H9 (cell line): Measurements from ENCODE around the gene ZIC4. TPM values are rescaled to one million over a fixed set of nuclear protein-coding genes. Genes with fewer than 3 reads are reported as not detected.

Source experiments
- DNase-seq: peaks from one replicate; pipeline ENCODE4 v3.0.0-alpha.2; 2017
- H2AFZ ChIP-seq: one replicate; pipeline ENCODE4 v1.6.1; 2013; ENCODE audit warnings: mild to moderate bottlenecking, low read length, control low read depth, moderate library complexity
- H2AK5ac ChIP-seq: 2 replicates; pipeline ENCODE4 v1.6.1; 2013; ENCODE audit warnings: low read length, control low read depth, mixed read lengths; ENCODE audit not compliant: insufficient read length
- H2BK120ac ChIP-seq: one replicate; pipeline ENCODE4 v1.6.1; 2013; ENCODE audit warnings: low read depth, mild to moderate bottlenecking, low read length, control low read depth, inconsistent platforms; ENCODE audit not compliant: poor library complexity, severe bottlenecking
- H2BK12ac ChIP-seq: 2 replicates; pipeline ENCODE4 v1.6.1; 2013; ENCODE audit warnings: low read length, control low read depth, mixed read lengths, low read depth; ENCODE audit not compliant: insufficient read length
- H2BK15ac ChIP-seq: 2 replicates; pipeline ENCODE4 v1.6.1; 2013; ENCODE audit warnings: low read depth, low read length, control low read depth
- H2BK20ac ChIP-seq: one replicate; pipeline ENCODE4 v1.6.1; 2013; ENCODE audit warnings: low read depth, mild to moderate bottlenecking, low read length, control low read depth, inconsistent platforms; ENCODE audit not compliant: poor library complexity, severe bottlenecking
- H2BK5ac ChIP-seq: 2 replicates; pipeline ENCODE4 v1.6.1; 2013; ENCODE audit warnings: low read length, control low read depth, mixed read lengths; ENCODE audit not compliant: insufficient read length
- H3K14ac ChIP-seq: 2 replicates; pipeline ENCODE4 v1.6.1; 2013; ENCODE audit warnings: low read length, control low read depth; ENCODE audit not compliant: insufficient read depth
- H3K18ac ChIP-seq: 2 replicates; pipeline ENCODE4 v1.6.1; 2013; ENCODE audit warnings: low read depth, mild to moderate bottlenecking, mixed read lengths, low read length, control low read depth; ENCODE audit not compliant: insufficient read length
- H3K23ac ChIP-seq: 2 replicates; pipeline ENCODE4 v1.6.1; 2013; ENCODE audit warnings: low read length, control low read depth, mixed read lengths, low read depth; ENCODE audit not compliant: insufficient read length
- H3K23me2 ChIP-seq: 2 replicates; pipeline ENCODE4 v1.6.1; 2013; ENCODE audit warnings: low read depth, mild to moderate bottlenecking, mixed read lengths, low read length, control low read depth; ENCODE audit not compliant: insufficient read length, poor library complexity, severe bottlenecking
- H3K27ac ChIP-seq: 2 replicates; pipeline ENCODE4 v1.5.1; 2013; ENCODE audit warnings: low read length, control low read depth, mixed read lengths, low read depth; ENCODE audit not compliant: insufficient read length
- H3K27me3 ChIP-seq: 2 replicates; pipeline ENCODE4 v1.6.1; 2013; ENCODE audit warnings: low read length, control low read depth, inconsistent platforms; ENCODE audit not compliant: insufficient read depth
- H3K4ac ChIP-seq: 2 replicates; pipeline ENCODE4 v1.6.1; 2013; ENCODE audit warnings: low read depth, mild to moderate bottlenecking, control low read depth, inconsistent platforms, low read length, moderate library complexity
- H3K4me1 ChIP-seq: 2 replicates; pipeline ENCODE4 v1.6.1; 2013; ENCODE audit warnings: low read length, control low read depth, inconsistent platforms; ENCODE audit not compliant: insufficient read depth
- H3K4me2 ChIP-seq: 2 replicates; pipeline ENCODE4 v1.6.1; 2013; ENCODE audit warnings: low read length, control low read depth, mixed read lengths; ENCODE audit not compliant: insufficient read length, insufficient read depth
- H3K56ac ChIP-seq: 2 replicates; pipeline ENCODE4 v1.6.1; 2013; ENCODE audit warnings: low read depth, mild to moderate bottlenecking, mixed read lengths, low read length, control low read depth; ENCODE audit not compliant: insufficient read length
- H3K79me1 ChIP-seq: 2 replicates; pipeline ENCODE4 v1.6.1; 2013; ENCODE audit warnings: low read depth, mild to moderate bottlenecking, moderate library complexity, low read length, control low read depth, inconsistent platforms; ENCODE audit not compliant: insufficient read depth, poor library complexity, severe bottlenecking
- H3K79me2 ChIP-seq: 2 replicates; pipeline ENCODE4 v1.6.1; 2013; ENCODE audit warnings: low read length, control low read depth, inconsistent platforms; ENCODE audit not compliant: insufficient read depth
- H3K9ac ChIP-seq: 2 replicates; pipeline ENCODE4 v1.6.1; 2013; ENCODE audit warnings: low read length, control low read depth, mixed read lengths; ENCODE audit not compliant: insufficient read length; ENCODE audit errors: extremely low read depth
- H3K9me3 ChIP-seq: one replicate; pipeline ENCODE4 v1.6.1; 2013; ENCODE audit warnings: low read depth, low read length, inconsistent platforms; ENCODE audit not compliant: control insufficient read depth
- H3T11ph ChIP-seq: one replicate; pipeline ENCODE4 v1.6.1; 2013; ENCODE audit warnings: mild to moderate bottlenecking, low read length, control low read depth, inconsistent platforms
- H4K20me1 ChIP-seq: one replicate; pipeline ENCODE4 v1.6.1; 2013; ENCODE audit not compliant: control insufficient read depth, insufficient read length, insufficient read depth
- H4K5ac ChIP-seq: 2 replicates; pipeline ENCODE4 v1.6.1; 2013; ENCODE audit warnings: low read depth, mild to moderate bottlenecking, mixed read lengths, low read length, control low read depth; ENCODE audit not compliant: insufficient read length
- H4K8ac ChIP-seq: replicated peaks from 2 replicates; pipeline ENCODE4 v1.6.1; 2013; ENCODE audit warnings: low read length, control low read depth, mixed read lengths, low read depth; ENCODE audit not compliant: insufficient read length
- H4K91ac ChIP-seq: 2 replicates; pipeline ENCODE4 v1.6.1; 2013; ENCODE audit warnings: low read depth, mild to moderate bottlenecking, moderate library complexity, mixed read lengths, low read length, control low read depth; ENCODE audit not compliant: insufficient read length
- H3K27ac Mint-ChIP-seq, 3 experiments: 2 replicates in 2 of 3; 3 replicates in 1 of 3; pipeline ENCODE4 v1.8.0; 2020 to 2021; ENCODE audit warnings: mixed read lengths in 3 of 3, mild to moderate bottlenecking in 1 of 3, moderate library complexity in 1 of 3
- H3K27me3 Mint-ChIP-seq: 2 replicates; pipeline ENCODE4 v1.8.0; 2021; ENCODE audit warnings: low read depth, mild to moderate bottlenecking, moderate library complexity, mixed read lengths
- H3K36me3 Mint-ChIP-seq, 3 experiments: 2 replicates in 2 of 3; 3 replicates in 1 of 3; pipeline ENCODE4 v1.8.0; 2020 to 2021; ENCODE audit warnings: low read depth in 3 of 3, mixed read lengths in 3 of 3; ENCODE audit not compliant: insufficient read depth in 1 of 3
- H3K4me1 Mint-ChIP-seq, 2 experiments: 2 replicates each; pipeline ENCODE4 v1.8.0; 2020; ENCODE audit warnings: mixed read lengths in 2 of 2
- H3K4me3 Mint-ChIP-seq, 2 experiments: 2 replicates in 1 of 2; 3 replicates in 1 of 2; pipeline ENCODE4 v1.8.0; 2020 to 2021; ENCODE audit warnings: mild to moderate bottlenecking in 2 of 2, mixed read lengths in 2 of 2, moderate library complexity in 1 of 2
- H3K9me3 Mint-ChIP-seq, 2 experiments: 2 replicates in 1 of 2; 3 replicates in 1 of 2; pipeline ENCODE4 v1.8.0; 2020; ENCODE audit warnings: mild to moderate bottlenecking in 2 of 2, mixed read lengths in 2 of 2, moderate library complexity in 1 of 2
- CTCF ChIP-seq: fragments of 200-600 bp; sonication (generic); conservative IDR thresholded peaks from 3 replicates; pipeline ENCODE4 v1.8.0; 2021; ENCODE audit warnings: antibody characterized with exemption, mild to moderate bottlenecking
- WGBS: extraction: QIAGEN DNeasy Blood & Tissue Kit; methylation state at CpG from one replicate; pipeline ENCODE4 v1.1.7; 2013; ENCODE audit warnings: missing lambda C conversion rate, low lambda C conversion rate, mixed read lengths; ENCODE audit not compliant: insufficient read length; ENCODE audit errors: extremely low coverage; 5-methylcytosine and 5-hydroxymethylcytosine counted together
- total RNA-seq: library from RNA; stranded (reverse); gene quantifications from 2 replicates; pipeline ENCODE4 v1.2.1, GENCODE V29; 2021

ZIC4 gene
- total RNA-seq, 1 experiment from 2014 or later, result not detected

GRCh38 chr3:147355084-147355752 lies 51.1 kb downstream of the ZIC4 start:
- DNase-seq, result no peak
- H4K5ac ChIP-seq, result no peak overlapping the region
- no peaks in the 10 kb centered on the region for H4K20me1 ChIP-seq
- no peaks in the 10 kb centered on the region for H3K4me1 ChIP-seq
- H3K79me1 ChIP-seq, result no peaks in the 10 kb centered on the region
- H3K23me2 ChIP-seq, result peaks cover 4% of the 10 kb centered on the region
- H3K4me3 Mint-ChIP-seq, result peak overlapping the region; percentile 25 to 78; a peak in 4 of 5 replicates
- H2BK20ac ChIP-seq, result no peak overlapping the region
- H2BK15ac ChIP-seq, result no peak overlapping the region
- no peak overlapping the region for H3K18ac ChIP-seq
- H3K14ac ChIP-seq, result no peak overlapping the region
- H3K4me1 Mint-ChIP-seq, result peaks cover 45 to 61% of the 10 kb centered on the region in 2 experiments
- H2AK5ac ChIP-seq, result no peak overlapping the region
- peak overlapping the region; percentile 52 for H3K4me2 ChIP-seq
- H3K27ac Mint-ChIP-seq, result no peak overlapping the region; a peak in 1 of 7 replicates
- no peak overlapping the region for H3K9ac ChIP-seq
- no peak overlapping the region for H2BK12ac ChIP-seq
- H3K23ac ChIP-seq, result no peak overlapping the region
- no peak overlapping the region for H3T11ph ChIP-seq
- H2BK5ac ChIP-seq, result no peak overlapping the region
- H4K8ac ChIP-seq, result no peak overlapping the region
- no peaks in the 10 kb centered on the region for H3K79me2 ChIP-seq
- H4K91ac ChIP-seq, result no peak overlapping the region
- no peaks in the 10 kb centered on the region; a peak in 1 of 5 replicates for H3K9me3 Mint-ChIP-seq
- H2AFZ ChIP-seq, result no peak overlapping the region
- H3K4ac ChIP-seq, result no peak overlapping the region
- no peak overlapping the region for H3K56ac ChIP-seq
- no peaks in the 10 kb centered on the region for H3K9me3 ChIP-seq
- WGBS, result no CpG with 5 or more reads among the region's 18 CpGs
- peaks cover 54% of the 10 kb centered on the region for H3K27me3 ChIP-seq
- H2BK120ac ChIP-seq, result no peak overlapping the region
- H3K36me3 Mint-ChIP-seq, result no peaks in the 10 kb centered on the region
- no peak overlapping the region for H3K27ac ChIP-seq
- no peak for TF ChIP-seq CTCF
- peaks cover 86% of the 10 kb centered on the region for H3K27me3 Mint-ChIP-seq
